Lower leg skin (tissue), 3 donors: ENCODE data around the gene TEC.

Source experiments
- CTCF ChIP-seq, 3 donors: fragments of 450-650 bp; IDR thresholded peaks; one replicate each; pipeline ENCODE4 v1.5.1; 2016; ENCODE audit warnings: antibody characterized with exemption in 3 of 3, mild to moderate bottlenecking in 3 of 3, moderate library complexity in 2 of 3
- POLR2A ChIP-seq, 2 donors: fragments of 450-650 bp; IDR thresholded peaks; one replicate each; pipeline ENCODE4 v1.6.1; 2016 to 2017; ENCODE audit warnings: antibody characterized with exemption in 2 of 2, mild to moderate bottlenecking in 1 of 2, moderate library complexity in 1 of 2

GRCh38 chr4:48227662-48228061, 42.0 kb downstream of the TEC start:
- no peak for TF ChIP-seq CTCF (IDR thresholded peaks at IDR 0.05)
- TF ChIP-seq POLR2A (IDR thresholded peaks at IDR 0.05), result no peak
